WTC11 (cell line): ENCODE data around the gene NTN3. TPM values are rescaled to one million over a fixed set of nuclear protein-coding genes. Genes with fewer than 3 reads are reported as not detected.

ENCODE experiments used
- ATAC-seq: fragments of 200-7000 bp; cut with Tn5 transposase; 2 replicates; pipeline ENCODE4 v1.10.0; 2021; ENCODE audit warnings: mild to moderate bottlenecking, moderate library complexity
- CTCF ChIA-PET: fragments of 300-600 bp; sonication (Branson Sonifier 250); formaldehyde crosslinking; loops from one replicate; lab custom pipeline; 2021; ENCODE audit warnings: antibody characterized with exemption; lab: Charles Lee
- POLR2A ChIA-PET: fragments of 350-600 bp; sonication (Branson Sonifier 250); formaldehyde crosslinking; loops from one replicate; lab custom pipeline; 2021; ENCODE audit warnings: antibody characterized with exemption; lab: Charles Lee
- DNase-seq: peaks from one replicate; pipeline ENCODE4 v3.0.0; 2021; ENCODE audit warnings: low spot score
- H3K27ac Mint-ChIP-seq: 2 replicates; pipeline ENCODE4 v1.8.0; 2021; ENCODE audit warnings: mixed read lengths
- H3K27me3 Mint-ChIP-seq: 2 replicates; pipeline ENCODE4 v1.8.0; 2021; ENCODE audit warnings: low read depth, mild to moderate bottlenecking, moderate library complexity, mixed read lengths
- H3K36me3 Mint-ChIP-seq: 2 replicates; pipeline ENCODE4 v1.8.0; 2021; ENCODE audit warnings: mixed read lengths
- H3K4me1 Mint-ChIP-seq: 2 replicates; pipeline ENCODE4 v1.8.0; 2022; ENCODE audit warnings: mixed read lengths
- H3K4me3 Mint-ChIP-seq: 2 replicates; pipeline ENCODE4 v1.8.0; 2021; ENCODE audit warnings: mild to moderate bottlenecking, moderate library complexity, mixed read lengths
- H3K9me3 Mint-ChIP-seq: 2 replicates; pipeline ENCODE4 v1.8.0; 2021; ENCODE audit warnings: mixed read lengths
- ARID4B ChIP-seq: sonication (generic); formaldehyde crosslinking; IDR thresholded peaks from 2 replicates; pipeline ENCODE4 v1.8.0; 2023; ENCODE audit warnings: missing genetic modification reagents, mild to moderate bottlenecking, borderline replicate concordance
- ATF1 ChIP-seq: sonication (generic); formaldehyde crosslinking; IDR thresholded peaks from 2 replicates; pipeline ENCODE4 v1.8.1; 2023; ENCODE audit warnings: mild to moderate bottlenecking, moderate library complexity, missing genetic modification reagents
- CBFB ChIP-seq: sonication (generic); formaldehyde crosslinking; IDR thresholded peaks from 2 replicates; pipeline ENCODE4 v1.8.1; 2022; ENCODE audit warnings: mild to moderate bottlenecking, low read depth, missing genetic modification reagents
- CTCF ChIP-seq: fragments of 200-600 bp; IDR thresholded peaks from 2 replicates; pipeline ENCODE4 v1.8.0; 2022; ENCODE audit warnings: antibody characterized with exemption
- FOXP1 ChIP-seq: sonication (generic); formaldehyde crosslinking; IDR thresholded peaks from 2 replicates; pipeline ENCODE4 v1.8.0; 2022; ENCODE audit warnings: missing genetic modification reagents, mild to moderate bottlenecking, moderate library complexity, borderline replicate concordance
- GABPB1 ChIP-seq: sonication (generic); formaldehyde crosslinking; IDR thresholded peaks from 2 replicates; pipeline ENCODE4 v1.8.1; 2023; ENCODE audit warnings: mild to moderate bottlenecking, missing genetic modification reagents
- JUN ChIP-seq: sonication (generic); formaldehyde crosslinking; IDR thresholded peaks from 2 replicates; pipeline ENCODE4 v1.8.0; 2023; ENCODE audit warnings: mild to moderate bottlenecking, missing genetic modification reagents
- MAX ChIP-seq: sonication (generic); formaldehyde crosslinking; IDR thresholded peaks from 2 replicates; pipeline ENCODE4 v1.8.0; 2022; ENCODE audit warnings: mild to moderate bottlenecking, missing genetic modification reagents
- NFE2L1 ChIP-seq: sonication (generic); formaldehyde crosslinking; IDR thresholded peaks from 2 replicates; pipeline ENCODE4 v1.8.1; 2023; ENCODE audit warnings: missing genetic modification reagents
- OVOL2 ChIP-seq: fragments of 250-450 bp; sonication (Bioruptor Pico); IDR thresholded peaks from 2 replicates; pipeline ENCODE4 v1.9.0; 2021; ENCODE audit warnings: mild to moderate bottlenecking, borderline replicate concordance
- PRRX2 ChIP-seq: fragments of 250-450 bp; sonication (Bioruptor Pico); IDR thresholded peaks from 2 replicates; pipeline ENCODE4 v1.8.0; 2021; ENCODE audit warnings: mild to moderate bottlenecking
- TCF7 ChIP-seq: sonication (generic); formaldehyde crosslinking; IDR thresholded peaks from 2 replicates; pipeline ENCODE4 v1.8.0; 2022; ENCODE audit warnings: mild to moderate bottlenecking, low read depth, missing genetic modification reagents, moderate library complexity
- TEAD4 ChIP-seq: sonication (generic); formaldehyde crosslinking; IDR thresholded peaks from 2 replicates; pipeline ENCODE4 v1.8.0; 2022; ENCODE audit warnings: mild to moderate bottlenecking, missing genetic modification reagents
- ZNF138 ChIP-seq: sonication (generic); formaldehyde crosslinking; conservative IDR thresholded peaks from 2 replicates; pipeline ENCODE4 v1.8.1; 2022; ENCODE audit warnings: mild to moderate bottlenecking, moderate library complexity, missing genetic modification reagents
- ZNF232 ChIP-seq: sonication (generic); formaldehyde crosslinking; IDR thresholded peaks from 2 replicates; pipeline ENCODE4 v1.8.0; 2022; ENCODE audit warnings: mild to moderate bottlenecking, missing genetic modification reagents
- total RNA-seq: library from RNA; stranded (reverse); gene quantifications from 3 replicates; pipeline ENCODE4 v1.2.3, GENCODE V29; 2021
- TF ChIP-seq, protein P1 (sequence below): sonication (generic); formaldehyde crosslinking; IDR thresholded peaks from 2 replicates; pipeline ENCODE4 v1.8.1; 2023; ENCODE audit warnings: mild to moderate bottlenecking, missing genetic modification reagents, moderate library complexity
- TF ChIP-seq, protein P2 (sequence below): sonication (generic); formaldehyde crosslinking; IDR thresholded peaks from 2 replicates; pipeline ENCODE4 v1.8.1; 2023; ENCODE audit warnings: mild to moderate bottlenecking, missing genetic modification reagents
- TF ChIP-seq, protein P3 (sequence below): fragments of 250-450 bp; sonication (Bioruptor Pico); IDR thresholded peaks from 2 replicates; pipeline ENCODE4 v1.9.0; 2021; ENCODE audit warnings: mild to moderate bottlenecking, borderline replicate concordance
- TF ChIP-seq, protein P4 (sequence below): sonication (generic); formaldehyde crosslinking; IDR thresholded peaks from 2 replicates; pipeline ENCODE4 v1.8.0; 2022; ENCODE audit warnings: mild to moderate bottlenecking, missing genetic modification reagents

The NTN3 gene
- total RNA-seq, 1 experiment from 2014 or later: 0.92 TPM

- no peak overlapping the region for H3K27ac Mint-ChIP-seq
- POLR2A ChIA-PET: no interaction called here
- peaks cover 11% of the 10 kb centered on the region for H3K36me3 Mint-ChIP-seq
These were observed 45.2 kb upstream of the NTN3 start for GRCh38 chr16:2425825-2426430.

More at GRCh38 chr16:2425825-2426430, 45.2 kb upstream of the NTN3 start:
- no peak for ATAC-seq
- CTCF ChIA-PET: interaction anchor here (1.5 kb wide), 1 partner anchor 86 kb away, joined by 4 read pairs; the partner anchor contains the start of gene ABCA3
- Mint-ChIP-seq H3K9me3 (no peaks in the 10 kb centered on the region), H3K27me3 (peaks cover 11% of the 10 kb centered on the region)
- TF ChIP-seq ZNF138 (no peak), MAX (CRISPR knock-in tag) (no peak), CTCF (no peak), ARID4B (CRISPR knock-in tag) (no peak), NFE2L1 (CRISPR knock-in tag) (no peak), ATF1 (no peak), JUN (CRISPR knock-in tag) (no peak), PRRX2 (CRISPR knock-in tag) (no peak), TEAD4 (CRISPR knock-in tag) (no peak), CBFB (CRISPR knock-in tag) (no peak), ZNF232 (CRISPR knock-in tag) (no peak), TCF7 (CRISPR knock-in tag) (no peak), GABPB1 (CRISPR knock-in tag) (no peak), FOXP1 (CRISPR knock-in tag) (no peak), OVOL2 (no peak)
- TF ChIP-seq, protein P1, sequence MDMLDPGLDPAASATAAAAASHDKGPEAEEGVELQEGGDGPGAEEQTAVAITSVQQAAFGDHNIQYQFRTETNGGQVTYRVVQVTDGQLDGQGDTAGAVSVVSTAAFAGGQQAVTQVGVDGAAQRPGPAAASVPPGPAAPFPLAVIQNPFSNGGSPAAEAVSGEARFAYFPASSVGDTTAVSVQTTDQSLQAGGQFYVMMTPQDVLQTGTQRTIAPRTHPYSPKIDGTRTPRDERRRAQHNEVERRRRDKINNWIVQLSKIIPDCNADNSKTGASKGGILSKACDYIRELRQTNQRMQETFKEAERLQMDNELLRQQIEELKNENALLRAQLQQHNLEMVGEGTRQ (CRISPR knock-in tag): no peak
- TF ChIP-seq, protein P2, sequence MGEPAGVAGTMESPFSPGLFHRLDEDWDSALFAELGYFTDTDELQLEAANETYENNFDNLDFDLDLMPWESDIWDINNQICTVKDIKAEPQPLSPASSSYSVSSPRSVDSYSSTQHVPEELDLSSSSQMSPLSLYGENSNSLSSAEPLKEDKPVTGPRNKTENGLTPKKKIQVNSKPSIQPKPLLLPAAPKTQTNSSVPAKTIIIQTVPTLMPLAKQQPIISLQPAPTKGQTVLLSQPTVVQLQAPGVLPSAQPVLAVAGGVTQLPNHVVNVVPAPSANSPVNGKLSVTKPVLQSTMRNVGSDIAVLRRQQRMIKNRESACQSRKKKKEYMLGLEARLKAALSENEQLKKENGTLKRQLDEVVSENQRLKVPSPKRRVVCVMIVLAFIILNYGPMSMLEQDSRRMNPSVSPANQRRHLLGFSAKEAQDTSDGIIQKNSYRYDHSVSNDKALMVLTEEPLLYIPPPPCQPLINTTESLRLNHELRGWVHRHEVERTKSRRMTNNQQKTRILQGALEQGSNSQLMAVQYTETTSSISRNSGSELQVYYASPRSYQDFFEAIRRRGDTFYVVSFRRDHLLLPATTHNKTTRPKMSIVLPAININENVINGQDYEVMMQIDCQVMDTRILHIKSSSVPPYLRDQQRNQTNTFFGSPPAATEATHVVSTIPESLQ: no peak
- TF ChIP-seq, protein P3, sequence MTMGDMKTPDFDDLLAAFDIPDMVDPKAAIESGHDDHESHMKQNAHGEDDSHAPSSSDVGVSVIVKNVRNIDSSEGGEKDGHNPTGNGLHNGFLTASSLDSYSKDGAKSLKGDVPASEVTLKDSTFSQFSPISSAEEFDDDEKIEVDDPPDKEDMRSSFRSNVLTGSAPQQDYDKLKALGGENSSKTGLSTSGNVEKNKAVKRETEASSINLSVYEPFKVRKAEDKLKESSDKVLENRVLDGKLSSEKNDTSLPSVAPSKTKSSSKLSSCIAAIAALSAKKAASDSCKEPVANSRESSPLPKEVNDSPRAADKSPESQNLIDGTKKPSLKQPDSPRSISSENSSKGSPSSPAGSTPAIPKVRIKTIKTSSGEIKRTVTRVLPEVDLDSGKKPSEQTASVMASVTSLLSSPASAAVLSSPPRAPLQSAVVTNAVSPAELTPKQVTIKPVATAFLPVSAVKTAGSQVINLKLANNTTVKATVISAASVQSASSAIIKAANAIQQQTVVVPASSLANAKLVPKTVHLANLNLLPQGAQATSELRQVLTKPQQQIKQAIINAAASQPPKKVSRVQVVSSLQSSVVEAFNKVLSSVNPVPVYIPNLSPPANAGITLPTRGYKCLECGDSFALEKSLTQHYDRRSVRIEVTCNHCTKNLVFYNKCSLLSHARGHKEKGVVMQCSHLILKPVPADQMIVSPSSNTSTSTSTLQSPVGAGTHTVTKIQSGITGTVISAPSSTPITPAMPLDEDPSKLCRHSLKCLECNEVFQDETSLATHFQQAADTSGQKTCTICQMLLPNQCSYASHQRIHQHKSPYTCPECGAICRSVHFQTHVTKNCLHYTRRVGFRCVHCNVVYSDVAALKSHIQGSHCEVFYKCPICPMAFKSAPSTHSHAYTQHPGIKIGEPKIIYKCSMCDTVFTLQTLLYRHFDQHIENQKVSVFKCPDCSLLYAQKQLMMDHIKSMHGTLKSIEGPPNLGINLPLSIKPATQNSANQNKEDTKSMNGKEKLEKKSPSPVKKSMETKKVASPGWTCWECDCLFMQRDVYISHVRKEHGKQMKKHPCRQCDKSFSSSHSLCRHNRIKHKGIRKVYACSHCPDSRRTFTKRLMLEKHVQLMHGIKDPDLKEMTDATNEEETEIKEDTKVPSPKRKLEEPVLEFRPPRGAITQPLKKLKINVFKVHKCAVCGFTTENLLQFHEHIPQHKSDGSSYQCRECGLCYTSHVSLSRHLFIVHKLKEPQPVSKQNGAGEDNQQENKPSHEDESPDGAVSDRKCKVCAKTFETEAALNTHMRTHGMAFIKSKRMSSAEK: no peak
- TF ChIP-seq, protein P4, sequence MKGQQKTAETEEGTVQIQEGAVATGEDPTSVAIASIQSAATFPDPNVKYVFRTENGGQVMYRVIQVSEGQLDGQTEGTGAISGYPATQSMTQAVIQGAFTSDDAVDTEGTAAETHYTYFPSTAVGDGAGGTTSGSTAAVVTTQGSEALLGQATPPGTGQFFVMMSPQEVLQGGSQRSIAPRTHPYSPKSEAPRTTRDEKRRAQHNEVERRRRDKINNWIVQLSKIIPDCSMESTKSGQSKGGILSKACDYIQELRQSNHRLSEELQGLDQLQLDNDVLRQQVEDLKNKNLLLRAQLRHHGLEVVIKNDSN: no peak
- TF ChIP-seq, all 79 proteins: peak for 0
- no peak for DNase-seq
- Mint-ChIP-seq H3K4me3 (no peak overlapping the region), H3K4me1 (peaks cover 22% of the 10 kb centered on the region)
